ENCODE data around the gene ZNF544.

GRCh38 chr19:58203814-58204475 is 24.8 kb upstream of the ZNF544 start:
- no peak for TF ChIP-seq POLR2A (IDR thresholded peaks at IDR 0.05)
- TF ChIP-seq, protein P1, sequence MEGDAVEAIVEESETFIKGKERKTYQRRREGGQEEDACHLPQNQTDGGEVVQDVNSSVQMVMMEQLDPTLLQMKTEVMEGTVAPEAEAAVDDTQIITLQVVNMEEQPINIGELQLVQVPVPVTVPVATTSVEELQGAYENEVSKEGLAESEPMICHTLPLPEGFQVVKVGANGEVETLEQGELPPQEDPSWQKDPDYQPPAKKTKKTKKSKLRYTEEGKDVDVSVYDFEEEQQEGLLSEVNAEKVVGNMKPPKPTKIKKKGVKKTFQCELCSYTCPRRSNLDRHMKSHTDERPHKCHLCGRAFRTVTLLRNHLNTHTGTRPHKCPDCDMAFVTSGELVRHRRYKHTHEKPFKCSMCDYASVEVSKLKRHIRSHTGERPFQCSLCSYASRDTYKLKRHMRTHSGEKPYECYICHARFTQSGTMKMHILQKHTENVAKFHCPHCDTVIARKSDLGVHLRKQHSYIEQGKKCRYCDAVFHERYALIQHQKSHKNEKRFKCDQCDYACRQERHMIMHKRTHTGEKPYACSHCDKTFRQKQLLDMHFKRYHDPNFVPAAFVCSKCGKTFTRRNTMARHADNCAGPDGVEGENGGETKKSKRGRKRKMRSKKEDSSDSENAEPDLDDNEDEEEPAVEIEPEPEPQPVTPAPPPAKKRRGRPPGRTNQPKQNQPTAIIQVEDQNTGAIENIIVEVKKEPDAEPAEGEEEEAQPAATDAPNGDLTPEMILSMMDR (IDR thresholded peaks at IDR 0.05 in 4 of 5, conservative IDR thresholded peaks at IDR 0.05 in 1 of 5), result no peak

All from gastrocnemius medialis (tissue), 4 donors.